HG03469 (cell line): Measurements from ENCODE around the gene IQCF6.
"Not testable (repeated sequence)": the region's sequence is repeated elsewhere in the genome, so short reads cannot be mapped to it uniquely, and the experiment has no call there.

Experiments
- ATAC-seq: cut with Tn5 transposase; IDR thresholded peaks from one replicate; pipeline ENCODE4 v1.9.1; 2021; ENCODE audit warnings: mild to moderate bottlenecking, moderate library complexity, moderate number of reproducible peaks; ENCODE audit not compliant: unreplicated experiment

The IQCF6 gene

GRCh38 chr3:51779137-51779536 is at the start of gene IQCF6:
Gene IQCF6 (minus strand): TSS chr3:51779237. CDS start chr3:51779224, 13 bp downstream.
- ATAC-seq = no peak

GRCh38 chr3:51828297-51828696 is 49.3 kb upstream of the IQCF6 start:
- ATAC-seq = no peak

- ATAC-seq = no peak
Measured at GRCh38 chr3:51819709-51820406, 40.8 kb upstream of the IQCF6 start.

- no peak for ATAC-seq
Measured at GRCh38 chr3:51819151-51819550, 40.1 kb upstream of the IQCF6 start.

GRCh38 chr3:51817375-51817774 is 38.3 kb upstream of the IQCF6 start:
- ATAC-seq = no peak

- no peak for ATAC-seq
Measured at GRCh38 chr3:51816723-51817122, 37.7 kb upstream of the IQCF6 start.

GRCh38 chr3:51815614-51816013 is 36.6 kb upstream of the IQCF6 start:
- no peak for ATAC-seq

- ATAC-seq = no peak
Measured at GRCh38 chr3:51814034-51814433, 35.0 kb upstream of the IQCF6 start.

GRCh38 chr3:51813539-51813938 is 34.5 kb upstream of the IQCF6 start:
- no peak for ATAC-seq

GRCh38 chr3:51808934-51809333 is 29.9 kb upstream of the IQCF6 start:
- no peak for ATAC-seq

- no peak for ATAC-seq
Measured at GRCh38 chr3:51802106-51802703, 23.2 kb upstream of the IQCF6 start.

GRCh38 chr3:51800750-51801125 is 21.7 kb upstream of the IQCF6 start:
- no peak for ATAC-seq

- ATAC-seq = no peak
Measured at GRCh38 chr3:51799879-51800749, 21.1 kb upstream of the IQCF6 start.

GRCh38 chr3:51798411-51798963 is 19.4 kb upstream of the IQCF6 start:
- ATAC-seq = no peak

- no peak for ATAC-seq
Measured at GRCh38 chr3:51796854-51797253, 17.8 kb upstream of the IQCF6 start.

- ATAC-seq = no peak
Measured at GRCh38 chr3:51794206-51794605, 15.2 kb upstream of the IQCF6 start.

- no peak for ATAC-seq
Measured at GRCh38 chr3:51792206-51792605, 13.2 kb upstream of the IQCF6 start.

GRCh38 chr3:51789437-51789836 is 10.4 kb upstream of the IQCF6 start:
- ATAC-seq = no peak

GRCh38 chr3:51787576-51787975 is 8.5 kb upstream of the IQCF6 start:
- not testable (repeated sequence) for ATAC-seq

- no peak for ATAC-seq
Measured at GRCh38 chr3:51786267-51786666, 7.2 kb upstream of the IQCF6 start.

- ATAC-seq = no peak
Measured at GRCh38 chr3:51778554-51778953, 483 bp downstream of the IQCF6 start.
